WERI-Rb-1 (cell line): ENCODE measurements around the gene FBLN2.

Experiments
- DNase-seq: peaks from one replicate; pipeline ENCODE4 v3.0.0-alpha.2; 2020
- H3K27ac ChIP-seq: fragments of 250-450 bp; sonication (Bioruptor Pico); 2 replicates; pipeline ENCODE4 v1.5.1; 2020; ENCODE audit warnings: mild to moderate bottlenecking, moderate library complexity
- H3K27me3 ChIP-seq: fragments of 250-450 bp; sonication (Bioruptor Pico); 2 replicates; pipeline ENCODE4 v1.5.1; 2021; ENCODE audit warnings: mild to moderate bottlenecking, low read depth, moderate library complexity; ENCODE audit not compliant: insufficient read depth, severe bottlenecking
- H3K36me3 ChIP-seq: fragments of 250-450 bp; sonication (Bioruptor Pico); 2 replicates; pipeline ENCODE4 v1.5.1; 2020; ENCODE audit warnings: mild to moderate bottlenecking, moderate library complexity
- H3K4me3 ChIP-seq: 2 replicates; pipeline ENCODE4 v1.5.1; 2011; ENCODE audit warnings: low read depth, mild to moderate bottlenecking, control low read depth, low read length
- H3K9me3 ChIP-seq: fragments of 250-450 bp; sonication (Bioruptor Pico); 2 replicates; pipeline ENCODE4 v1.5.1; 2021; ENCODE audit warnings: mild to moderate bottlenecking, moderate library complexity; ENCODE audit not compliant: severe bottlenecking
- CTCF ChIP-seq: IDR thresholded peaks from 2 replicates; pipeline ENCODE4 v1.5.1; 2011; ENCODE audit warnings: low read depth, mild to moderate bottlenecking, control low read depth, inconsistent platforms, low read length

Gene FBLN2

GRCh38 chr3:13544951-13545651 lies 3.8 kb upstream of the FBLN2 start:
- Histone ChIP-seq H3K27ac (no peak overlapping the region), H3K36me3 (no peaks in the 10 kb centered on the region), H3K9me3 (no peaks in the 10 kb centered on the region), H3K4me3 (no peak overlapping the region), H3K27me3 (no peaks in the 10 kb centered on the region)
- DNase-seq: no peak
- TF ChIP-seq CTCF: no peak

GRCh38 chr3:13545952-13546454 lies 2.9 kb upstream of the FBLN2 start:
- Histone ChIP-seq H3K27ac (no peak overlapping the region), H3K9me3 (no peaks in the 10 kb centered on the region), H3K27me3 (no peaks in the 10 kb centered on the region), H3K4me3 (no peak overlapping the region), H3K36me3 (no peaks in the 10 kb centered on the region)
- no peak for TF ChIP-seq CTCF
- DNase-seq: no peak

- no peak overlapping the region for H3K27ac ChIP-seq
- H3K4me3 ChIP-seq: no peak overlapping the region
- H3K27me3 ChIP-seq: no peaks in the 10 kb centered on the region
- no peak for DNase-seq
- TF ChIP-seq CTCF: no peak
- H3K36me3 ChIP-seq: no peaks in the 10 kb centered on the region
- no peaks in the 10 kb centered on the region for H3K9me3 ChIP-seq
These were observed 2.2 kb upstream of the FBLN2 start for GRCh38 chr3:13546667-13547171.

GRCh38 chr3:13547591-13548371 lies 1.1 kb upstream of the FBLN2 start:
- Histone ChIP-seq H3K4me3 (no peak overlapping the region), H3K27me3 (no peaks in the 10 kb centered on the region), H3K36me3 (no peaks in the 10 kb centered on the region), H3K9me3 (no peaks in the 10 kb centered on the region), H3K27ac (no peak overlapping the region)
- TF ChIP-seq CTCF: no peak
- no peak for DNase-seq

GRCh38 chr3:13549623-13550422 lies 898 bp downstream of the FBLN2 start:
- Histone ChIP-seq H3K9me3 (no peaks in the 10 kb centered on the region), H3K27me3 (no peaks in the 10 kb centered on the region), H3K27ac (no peak overlapping the region), H3K4me3 (no peak overlapping the region), H3K36me3 (no peaks in the 10 kb centered on the region)
- TF ChIP-seq CTCF: no peak
- no peak for DNase-seq
